ENCODE measurements around the gene TPP2.

The TPP2 gene

DNA sequence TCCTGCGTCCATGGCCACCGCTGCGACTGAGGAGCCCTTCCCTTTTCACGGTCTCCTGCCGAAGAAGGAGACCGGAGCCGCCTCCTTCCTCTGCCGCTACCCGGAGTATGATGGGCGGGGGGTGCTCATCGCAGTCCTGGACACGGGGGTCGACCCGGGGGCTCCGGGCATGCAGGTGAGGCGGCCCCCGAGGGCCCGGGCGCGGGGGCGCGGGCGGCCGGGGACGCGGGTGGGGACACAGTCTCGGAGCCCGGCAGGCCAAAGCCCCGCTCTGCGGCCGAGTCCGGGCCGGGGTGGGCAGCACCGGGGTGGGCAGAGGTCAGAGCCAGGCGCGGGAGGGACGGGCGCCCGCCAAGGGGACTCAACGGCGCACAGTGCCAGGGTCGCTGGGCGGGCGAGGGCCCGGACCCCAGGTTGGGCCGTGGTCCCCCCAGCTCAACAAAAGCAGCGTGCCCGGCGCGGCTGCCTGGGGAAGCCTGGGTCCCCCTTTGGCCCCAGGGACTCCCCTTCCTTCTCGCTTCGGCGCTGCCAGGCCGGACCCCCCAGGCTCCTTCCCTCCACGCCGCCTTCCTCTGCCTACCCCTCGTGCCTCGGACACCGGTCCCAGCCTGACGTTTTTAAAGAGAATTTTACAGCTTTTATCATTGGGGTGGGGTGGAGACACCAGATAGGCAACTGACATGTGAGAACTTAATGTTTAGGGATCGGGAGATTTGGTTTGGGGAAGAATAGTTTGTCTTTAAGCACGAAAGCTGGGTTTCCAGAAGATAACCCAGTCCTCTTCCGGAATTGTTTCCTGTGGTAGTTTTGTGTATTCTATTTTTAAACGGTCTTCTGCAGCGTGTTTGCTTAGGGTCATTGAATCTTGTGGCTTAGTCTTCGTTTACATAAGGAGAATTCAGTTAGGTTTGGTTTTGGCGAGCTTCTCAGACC lies 509 bp downstream of the TPP2 start:
- no peak for DNase-seq (ENCODE audit: low read depth)

DNA sequence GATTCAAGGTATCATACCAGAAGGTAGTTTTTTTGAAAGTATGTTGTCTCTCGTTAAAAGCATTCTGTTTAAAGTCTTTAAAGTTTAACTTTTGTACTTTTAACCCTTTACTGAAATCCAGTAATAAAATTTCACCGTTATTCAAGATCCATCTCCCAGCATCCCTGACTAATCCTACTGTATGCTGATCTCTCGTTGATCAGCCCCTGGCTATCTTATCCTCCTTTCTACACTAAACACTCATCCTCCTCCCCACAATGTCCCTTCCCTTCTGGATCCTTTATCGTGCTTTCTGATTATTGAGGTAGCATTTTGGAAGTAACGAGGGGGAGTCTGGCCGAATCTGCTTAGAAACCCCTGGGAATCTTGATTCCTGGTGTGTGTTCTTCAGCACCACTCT lies 1.3 kb downstream of the TPP2 start:
- no peak for DNase-seq (ENCODE audit: low read depth)

DNA sequence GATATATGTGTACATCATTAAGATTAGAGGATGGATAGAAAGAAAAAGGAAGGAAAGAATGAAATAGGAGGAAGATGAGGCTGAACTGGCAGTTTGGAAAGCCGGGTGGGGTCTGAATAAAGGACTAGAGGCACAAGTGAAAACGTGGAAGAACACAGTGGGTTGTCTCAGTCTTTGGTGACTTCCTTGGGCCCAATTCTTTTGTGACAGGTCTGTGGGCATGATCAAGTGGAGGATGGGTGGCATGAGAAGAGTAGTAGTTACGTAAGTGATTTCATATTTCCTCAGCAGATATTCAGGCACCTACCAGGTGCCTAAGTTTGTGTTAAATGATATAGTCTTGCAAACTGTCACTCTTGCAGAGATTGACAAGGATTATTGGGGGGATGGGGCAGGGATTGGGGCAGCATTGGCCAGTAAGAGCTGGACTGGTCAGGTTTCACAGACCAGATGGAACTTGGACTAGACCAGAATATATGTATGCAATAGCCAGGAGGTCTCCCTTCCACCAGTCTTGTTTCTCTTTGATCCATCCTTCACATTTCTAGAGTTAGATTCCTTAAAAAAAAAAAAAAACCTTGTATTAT lies 2.7 kb downstream of the TPP2 start:
- DNase-seq (ENCODE audit: low read depth): no peak

DNA sequence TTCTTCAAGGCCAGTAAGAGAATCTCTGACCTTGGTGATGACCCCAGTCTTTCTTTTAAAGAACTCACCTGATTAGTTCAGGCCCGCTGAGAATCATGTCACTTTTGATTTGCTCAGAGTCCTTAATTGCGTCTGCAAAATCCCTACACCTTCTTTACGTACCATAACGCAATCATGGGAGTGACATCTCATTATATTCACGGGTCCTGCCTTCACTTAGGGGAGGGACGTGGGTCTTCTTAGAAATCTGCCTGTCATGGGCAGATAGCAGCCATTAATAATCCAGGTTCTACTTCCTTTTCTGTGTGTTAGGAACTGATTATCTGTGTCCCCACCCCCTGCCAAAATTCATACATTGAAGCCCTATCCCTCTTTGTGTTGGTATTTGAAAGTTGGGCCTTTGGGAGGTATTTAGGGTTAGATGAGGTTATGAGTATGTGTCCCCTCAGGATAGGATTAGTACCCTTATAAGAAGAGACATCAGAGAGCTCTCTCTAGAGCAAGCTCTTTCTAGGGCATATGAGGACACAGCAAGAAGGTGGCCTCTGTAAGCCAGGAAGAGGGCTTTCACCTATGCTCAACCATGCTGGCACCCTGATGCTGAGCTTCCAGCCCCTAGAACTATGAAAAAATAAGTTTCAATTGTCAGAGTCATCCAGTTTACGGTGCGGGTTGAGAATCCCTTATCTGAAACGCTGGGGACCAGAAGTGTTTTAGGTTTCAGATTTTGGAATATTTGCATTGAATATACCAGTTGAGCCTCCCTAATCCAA lies 9.9 kb downstream of the TPP2 start:
- DNase-seq (ENCODE audit: low read depth): no peak

DNA sequence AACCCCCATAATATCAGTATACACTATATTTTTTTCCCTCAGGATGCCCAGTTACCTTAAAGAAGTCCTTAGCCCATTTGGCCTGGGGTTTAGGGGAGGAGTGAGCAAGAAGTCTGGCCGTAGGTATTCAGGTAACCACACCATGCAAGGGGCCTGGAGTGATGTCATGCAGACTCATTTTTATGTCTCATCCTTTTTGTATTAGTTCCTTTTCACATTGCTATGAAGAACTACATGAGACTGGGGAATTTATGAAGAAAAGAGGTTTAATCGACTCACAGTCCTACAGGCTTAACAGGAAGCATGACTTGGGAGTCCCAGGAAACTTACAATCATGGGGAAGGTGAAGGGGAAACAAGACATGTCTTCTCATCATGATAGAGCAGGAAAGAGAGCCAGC lies 12.2 kb downstream of the TPP2 start:
- DNase-seq (ENCODE audit: low read depth): no peak

DNA sequence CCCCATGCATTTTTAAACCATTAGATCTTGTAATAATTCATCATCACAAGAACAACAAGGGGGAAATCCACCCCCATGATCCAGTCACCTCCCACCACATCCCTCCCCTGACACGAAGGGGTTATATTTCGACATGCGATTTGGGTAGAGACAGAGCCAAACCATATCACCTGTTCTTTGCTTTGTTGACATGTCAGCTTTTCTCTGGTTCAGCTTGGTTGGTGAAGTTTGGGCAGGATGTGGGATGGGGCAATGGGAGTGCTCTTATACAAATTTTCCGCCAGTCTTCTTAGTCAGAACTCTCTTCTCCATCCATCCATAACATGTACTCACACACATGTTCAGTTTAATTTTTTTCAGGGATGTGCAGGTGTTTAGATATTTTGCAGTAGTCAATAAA lies 12.9 kb downstream of the TPP2 start:
- DNase-seq (ENCODE audit: low read depth): no peak

DNA sequence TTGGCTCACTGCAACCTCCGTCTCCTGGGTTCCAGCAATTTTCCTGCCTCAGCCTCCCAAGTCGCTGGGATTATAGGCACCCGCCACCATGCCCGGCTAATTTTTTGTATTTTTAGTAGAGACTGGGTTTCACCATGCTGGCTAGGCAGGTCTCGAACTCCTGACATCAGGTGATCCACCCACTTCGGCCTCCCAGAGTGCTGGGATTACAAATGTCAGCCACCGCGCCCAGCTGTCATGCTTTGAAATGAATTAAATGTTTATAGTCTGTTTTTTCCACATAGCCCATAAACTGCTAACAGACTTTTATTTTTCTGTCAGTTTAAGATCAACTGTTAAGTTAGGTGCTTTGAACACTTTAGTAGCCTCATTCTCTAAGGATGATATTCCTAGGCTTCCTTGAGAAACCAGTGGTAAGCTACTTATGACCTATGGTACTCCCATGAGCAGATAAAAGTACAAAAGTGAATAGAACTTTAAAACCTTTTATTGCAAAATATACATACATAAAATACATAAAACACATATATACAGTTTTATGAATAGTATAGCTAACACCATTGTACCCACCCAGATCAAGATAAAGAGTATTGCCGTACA lies 13.6 kb downstream of the TPP2 start:
- DNase-seq (ENCODE audit: low read depth): no peak

DNA sequence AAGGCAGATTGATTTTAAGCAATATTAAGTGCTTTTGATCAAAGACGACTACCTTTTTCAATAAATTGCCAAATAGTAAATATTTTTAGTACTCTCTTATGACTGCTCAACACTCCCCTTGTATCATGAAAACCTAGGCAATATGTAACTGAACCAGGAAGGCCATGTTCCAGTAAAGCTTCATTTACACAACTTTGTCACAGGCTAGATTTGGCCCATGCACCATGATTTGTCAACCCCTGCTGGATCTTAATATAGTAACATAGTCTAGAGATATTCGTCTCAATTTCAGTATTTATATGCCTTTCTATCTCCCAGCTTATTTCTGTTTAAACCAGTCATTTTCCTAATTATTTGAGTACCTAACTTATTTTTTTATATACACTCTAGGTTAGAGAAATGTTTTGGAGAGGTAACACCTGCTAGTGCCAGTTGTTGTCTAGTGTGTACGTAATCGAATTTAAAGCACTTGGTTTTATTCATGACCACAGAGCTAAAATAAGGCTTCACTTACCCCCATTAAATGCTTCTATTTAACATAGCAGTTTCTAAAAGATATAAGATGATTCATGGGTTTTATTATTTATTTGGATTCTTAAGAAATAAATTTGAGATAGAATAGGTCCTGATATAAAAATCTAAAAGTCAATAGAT lies 21.0 kb downstream of the TPP2 start:
- DNase-seq (ENCODE audit: low read depth): no peak

DNA sequence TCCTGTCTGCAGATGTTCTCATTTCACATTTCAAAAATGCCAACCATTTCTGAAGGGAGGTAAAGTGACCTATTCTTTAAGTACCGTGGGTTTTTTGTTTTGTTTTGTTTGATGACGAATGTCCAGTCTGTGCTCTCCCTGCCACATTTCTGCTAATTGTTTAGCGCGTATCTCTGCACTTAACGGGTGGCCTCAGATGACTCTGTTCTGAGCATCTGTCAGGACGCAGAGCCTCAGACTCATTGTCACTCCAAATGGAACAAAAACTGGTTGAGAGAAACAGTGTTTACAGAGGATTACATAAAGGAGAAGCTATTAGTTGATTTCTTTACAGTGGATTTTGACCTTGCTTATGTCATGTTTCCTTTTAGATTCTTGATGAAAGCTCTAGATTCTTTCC lies 23.7 kb downstream of the TPP2 start:
- DNase-seq (ENCODE audit: low read depth): no peak

DNA sequence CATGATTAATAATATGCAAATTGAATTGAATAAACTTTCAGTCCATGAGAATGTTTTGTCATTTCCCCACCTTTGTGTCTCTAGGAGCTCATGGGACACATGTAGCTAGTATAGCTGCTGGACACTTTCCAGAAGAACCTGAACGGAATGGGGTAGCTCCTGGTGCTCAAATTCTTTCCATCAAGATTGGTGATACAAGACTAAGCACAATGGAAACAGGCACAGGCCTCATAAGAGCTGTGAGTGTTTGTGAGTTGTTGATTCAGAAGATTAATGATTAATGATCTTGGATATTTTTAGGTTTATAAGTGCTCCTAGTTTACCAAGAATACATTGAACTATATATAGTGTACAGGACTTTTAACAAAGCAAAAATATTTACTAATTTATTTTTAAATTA lies 30.1 kb downstream of the TPP2 start:
- DNase-seq (ENCODE audit: low read depth): no peak

DNA sequence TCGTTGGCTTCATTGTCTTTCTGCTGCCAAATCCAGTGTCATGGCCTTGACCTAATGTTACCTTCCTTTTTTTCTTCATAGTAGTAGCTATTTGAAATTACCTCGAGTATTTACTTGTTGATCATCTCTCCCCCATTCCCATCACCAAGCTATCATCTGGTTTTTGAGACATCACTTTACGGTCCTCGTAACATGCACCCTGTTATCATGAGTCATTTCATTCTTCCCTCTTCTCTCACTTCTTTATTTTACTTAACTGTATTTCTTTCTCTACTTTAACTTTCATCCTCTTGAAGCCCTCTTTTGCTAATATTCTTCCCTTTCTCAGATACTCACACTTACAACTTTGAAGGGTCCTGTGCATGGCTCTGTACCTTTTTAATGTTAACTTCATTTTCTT lies 31.8 kb downstream of the TPP2 start:
- no peak for DNase-seq (ENCODE audit: low read depth)

DNA sequence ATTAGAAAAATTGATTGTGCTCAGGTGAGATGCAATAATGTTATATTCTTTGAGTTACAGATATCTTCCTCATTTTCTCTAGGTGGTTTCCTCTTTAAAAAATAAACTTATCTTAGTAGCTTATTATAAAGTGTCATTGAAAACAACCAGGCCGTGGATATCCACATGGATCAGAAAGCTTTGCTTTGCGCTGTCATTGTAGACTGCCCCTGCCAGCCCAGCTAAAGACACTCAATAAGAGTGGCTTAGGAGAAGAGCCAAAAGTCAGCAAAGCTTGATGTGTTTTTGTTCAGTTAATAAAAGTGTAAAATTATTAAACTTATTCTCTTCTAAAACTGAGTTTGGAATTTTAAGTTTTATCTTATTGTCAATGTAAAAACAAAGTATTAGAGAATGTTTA lies 34.4 kb downstream of the TPP2 start:
- DNase-seq (ENCODE audit: low read depth): no peak

DNA sequence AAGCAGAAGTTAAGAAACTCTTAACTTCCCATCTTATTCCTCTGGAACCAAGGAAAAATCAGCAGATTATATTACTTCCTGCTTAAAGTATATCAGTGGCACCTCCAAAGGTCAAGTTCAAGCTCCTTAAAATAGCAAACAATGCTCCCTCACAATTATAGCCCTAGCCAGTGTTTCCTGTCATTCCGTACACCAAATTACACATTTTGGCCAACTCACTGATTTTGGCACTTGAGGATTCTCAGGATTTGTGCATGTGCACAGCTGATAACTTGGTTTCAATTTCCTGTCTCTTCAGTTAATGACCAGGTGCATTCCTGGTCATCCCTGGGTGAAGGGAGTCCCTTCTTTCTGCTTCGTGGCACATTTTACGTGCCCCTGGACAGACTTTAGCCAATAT lies 42.0 kb downstream of the TPP2 start:
- DNase-seq (ENCODE audit: low read depth): no peak

DNA sequence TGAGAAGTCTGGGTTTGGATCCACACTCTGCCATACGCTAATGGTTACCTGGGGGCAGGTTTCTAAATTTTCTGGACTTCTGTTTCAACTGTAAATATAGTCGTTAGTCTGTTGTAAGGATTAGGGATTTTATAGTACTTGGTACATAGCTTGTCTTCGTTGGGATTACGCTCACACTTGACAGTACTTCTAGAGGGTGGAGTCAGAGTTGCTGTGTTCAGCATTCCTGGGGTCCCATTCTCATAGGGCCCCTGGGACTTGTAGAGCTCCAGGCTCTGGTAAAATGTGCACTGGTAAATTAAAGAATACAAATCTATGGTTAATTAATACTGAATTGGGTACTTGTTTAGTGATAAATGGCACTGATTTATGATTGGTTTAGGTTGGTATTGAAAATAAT lies 45.2 kb downstream of the TPP2 start:
- no peak for DNase-seq (ENCODE audit: low read depth)

DNA sequence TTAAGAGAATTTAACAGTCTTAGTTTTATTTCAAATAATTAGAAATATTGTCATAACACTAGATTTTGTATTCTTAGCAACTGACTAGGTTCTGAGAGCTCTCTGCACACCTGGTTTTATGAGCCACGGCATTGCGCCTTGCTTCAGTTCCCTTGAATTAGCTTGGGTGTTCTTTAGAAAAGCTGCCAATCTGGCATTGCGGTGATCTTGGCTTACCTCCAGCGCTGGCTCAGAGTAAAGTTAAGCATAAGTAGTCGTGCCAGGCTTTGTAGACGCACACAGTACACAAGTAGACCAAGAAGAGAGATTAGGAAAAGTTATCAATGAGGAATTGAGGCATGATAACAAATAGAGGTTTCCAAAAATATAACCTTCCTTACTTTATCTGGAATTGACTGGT lies 45.7 kb downstream of the TPP2 start:
- no peak for DNase-seq (ENCODE audit: low read depth)

DNA sequence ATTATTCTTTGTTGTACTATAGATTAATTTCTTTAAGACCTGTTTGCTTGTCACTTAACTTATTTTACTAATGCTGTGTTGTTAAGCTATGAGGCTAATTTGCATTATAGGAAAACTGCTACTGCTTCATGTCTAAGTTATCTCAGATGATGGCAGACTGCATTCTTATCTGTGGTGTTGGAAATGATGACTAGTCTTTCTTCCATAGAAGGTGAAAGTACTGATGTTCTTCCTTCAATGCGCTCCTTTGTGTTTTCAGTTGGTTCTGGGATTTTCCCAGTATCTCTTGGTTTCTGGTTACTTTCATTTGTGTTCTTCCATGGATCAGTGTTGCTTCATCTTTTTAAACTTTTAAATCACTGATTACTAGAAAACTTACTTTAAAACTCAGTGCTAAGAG lies 46.9 kb downstream of the TPP2 start:
- DNase-seq (ENCODE audit: low read depth): no peak

DNA sequence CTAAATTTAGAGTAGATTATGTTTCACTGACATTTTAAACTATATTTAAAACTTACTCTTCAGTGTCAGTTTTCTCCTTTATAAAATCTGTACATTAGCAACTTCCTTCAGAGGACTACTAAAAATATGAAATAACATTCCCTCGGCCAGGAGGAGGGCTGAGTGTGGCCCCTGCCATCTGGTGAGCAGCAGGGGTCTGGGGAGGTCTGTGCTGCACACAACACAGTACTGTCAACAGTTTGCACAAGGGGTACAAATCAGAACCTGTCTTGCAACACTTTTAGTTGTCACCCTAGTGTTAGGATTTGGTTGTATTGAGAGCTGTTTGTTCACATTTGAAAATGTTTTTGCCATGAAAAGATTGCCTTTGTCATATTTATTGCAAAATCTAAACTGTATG lies 48.9 kb downstream of the TPP2 start:
- DNase-seq (ENCODE audit: low read depth): no peak

DNA sequence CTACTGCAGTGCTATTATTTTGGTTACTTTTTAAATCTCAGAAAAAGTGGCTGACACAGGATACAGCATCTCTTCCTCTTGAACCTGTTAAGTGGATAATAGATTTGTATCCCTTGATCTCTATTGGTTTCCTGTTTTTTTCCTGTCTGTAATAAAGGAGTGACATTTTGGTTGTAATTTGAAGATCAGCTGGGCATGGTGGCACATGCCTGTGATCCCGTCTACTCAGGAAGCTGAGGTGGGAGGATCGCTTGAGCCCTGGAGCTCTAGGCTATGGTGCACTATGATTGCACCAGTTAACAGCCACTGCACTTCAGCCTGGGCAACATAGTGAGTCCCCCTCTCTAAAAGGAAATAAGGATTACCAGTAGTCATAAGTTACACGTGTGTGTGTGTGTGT lies 51.3 kb downstream of the TPP2 start:
- no peak for DNase-seq (ENCODE audit: low read depth)

DNA sequence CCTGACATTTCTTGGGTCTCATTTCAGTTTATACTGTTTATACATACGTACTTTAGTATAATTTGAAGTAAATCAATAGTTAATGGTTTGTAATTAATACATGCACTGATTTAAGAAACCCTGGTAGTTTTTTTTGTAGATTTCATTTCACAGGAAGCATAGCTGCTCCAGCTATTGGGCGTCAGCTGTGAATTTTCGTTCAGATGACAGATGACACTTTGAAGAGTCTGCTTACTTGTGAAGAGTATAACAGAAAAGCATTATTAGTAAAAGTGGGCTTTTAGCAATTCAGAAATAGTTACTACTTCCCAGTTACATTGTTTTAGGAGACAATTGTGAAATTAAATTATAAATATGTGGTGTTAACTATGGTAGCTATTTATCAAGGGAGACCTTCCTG lies 53.7 kb downstream of the TPP2 start:
- no peak for DNase-seq (ENCODE audit: low read depth)

DNA sequence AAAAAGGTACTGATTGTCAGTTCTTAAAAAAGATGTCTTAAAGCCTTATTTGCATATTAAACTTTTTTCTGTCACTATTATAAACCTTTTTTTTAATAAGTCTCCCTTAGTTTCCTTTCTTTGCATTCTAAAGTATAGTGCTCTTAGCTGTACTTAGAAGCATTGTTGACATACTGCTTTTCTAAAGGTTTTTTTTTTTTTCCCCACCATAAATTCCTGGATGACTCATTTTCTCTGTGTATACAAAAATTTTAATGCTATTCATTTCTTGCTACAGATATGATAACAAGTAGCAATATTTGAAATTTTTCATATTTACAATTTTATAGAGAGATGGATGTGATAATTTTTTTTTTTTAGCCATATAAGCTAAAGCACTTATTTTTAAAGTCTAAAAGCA lies 54.6 kb downstream of the TPP2 start:
- DNase-seq (ENCODE audit: low read depth): no peak

DNA sequence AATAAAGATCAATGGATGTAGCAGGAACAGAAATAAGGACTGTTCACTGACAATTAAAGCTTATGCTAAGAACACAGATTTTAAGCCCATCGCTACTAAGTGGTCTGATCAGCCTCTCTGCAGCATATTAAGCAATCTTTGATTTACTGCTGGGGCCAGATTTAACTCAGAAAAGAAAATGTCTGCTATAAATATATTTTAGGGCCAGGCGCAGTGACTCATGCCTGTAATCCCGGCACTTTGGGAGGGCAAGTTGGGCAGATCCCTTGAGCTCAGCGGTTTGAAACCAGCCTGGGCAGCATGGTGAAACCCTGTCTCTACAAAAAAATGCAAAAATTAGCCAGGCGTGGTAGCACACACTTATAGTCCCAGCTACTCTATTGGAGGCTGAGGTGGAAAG lies 55.1 kb downstream of the TPP2 start:
- DNase-seq (ENCODE audit: low read depth): peak; percentile 45

DNA sequence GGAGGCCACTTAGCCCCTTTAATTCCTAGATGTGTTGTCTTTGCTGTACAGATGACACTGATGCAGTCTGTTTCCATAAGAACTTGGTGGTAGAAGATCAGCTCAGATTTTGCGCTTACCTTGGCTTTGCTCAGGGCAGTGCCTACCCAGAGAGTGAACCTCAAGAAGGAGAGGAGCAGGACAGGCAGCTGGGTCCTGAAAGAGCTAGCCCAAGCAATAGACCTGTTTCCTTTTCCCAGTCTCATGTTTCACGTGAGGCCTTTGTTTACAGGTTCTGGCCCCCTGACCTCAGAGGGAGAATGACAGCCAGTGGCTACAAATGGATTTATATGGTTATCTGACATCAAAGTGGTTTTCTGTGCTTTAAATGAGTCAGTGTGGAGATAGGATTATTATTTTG lies 58.0 kb downstream of the TPP2 start:
- no peak for DNase-seq (ENCODE audit: low read depth)

Measured in GM04504 (cell line).